HG02970 (cell line): ENCODE results near the gene SIMC1.

Source experiments
- ATAC-seq: cut with Tn5 transposase; IDR thresholded peaks from one replicate; pipeline ENCODE4 v1.9.1; 2021; ENCODE audit warnings: mild to moderate bottlenecking, moderate library complexity, moderate number of reproducible peaks; ENCODE audit not compliant: unreplicated experiment, low FRiP score

SIMC1 gene

DNA sequence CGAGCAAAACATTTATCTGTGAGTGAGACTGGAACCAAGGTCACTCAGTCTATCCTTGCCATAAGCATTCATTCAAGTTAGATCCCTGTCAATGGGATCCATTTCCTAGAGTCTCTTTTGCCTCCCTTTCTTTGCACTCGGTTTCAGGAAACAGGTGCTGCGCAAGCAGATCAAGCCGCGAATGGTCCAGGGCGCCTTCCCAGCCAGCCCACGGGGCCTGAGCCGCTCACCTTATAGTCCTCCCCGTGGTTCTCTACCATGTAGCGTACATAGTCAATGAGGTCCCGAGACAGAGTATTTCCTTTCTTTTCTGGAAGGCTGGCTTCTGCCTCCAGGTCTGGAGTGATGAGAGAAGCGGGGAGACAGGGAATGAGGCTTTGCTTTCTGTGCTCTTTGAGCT is 146.8 kb downstream of the SIMC1 start:
- ATAC-seq = no peak

DNA sequence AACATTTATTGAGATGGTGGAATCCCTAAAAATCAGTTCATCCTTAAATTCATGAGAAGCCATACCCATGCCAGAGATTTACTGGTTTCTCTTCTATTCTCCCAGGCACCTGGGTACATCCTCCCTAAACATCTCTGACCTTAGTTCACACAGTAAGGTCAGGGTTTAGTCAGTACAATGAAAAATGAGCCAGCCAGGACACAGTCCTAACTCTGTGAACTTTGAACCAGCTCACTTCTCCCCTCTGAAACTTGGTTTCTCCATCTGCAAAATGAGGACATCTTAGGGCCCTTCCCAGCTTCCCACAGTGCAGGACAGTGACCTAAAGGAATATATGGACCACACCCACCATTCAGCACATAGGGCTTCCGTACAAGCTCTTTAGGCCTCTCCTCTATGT is 148.3 kb downstream of the SIMC1 start:
- ATAC-seq = no peak

DNA sequence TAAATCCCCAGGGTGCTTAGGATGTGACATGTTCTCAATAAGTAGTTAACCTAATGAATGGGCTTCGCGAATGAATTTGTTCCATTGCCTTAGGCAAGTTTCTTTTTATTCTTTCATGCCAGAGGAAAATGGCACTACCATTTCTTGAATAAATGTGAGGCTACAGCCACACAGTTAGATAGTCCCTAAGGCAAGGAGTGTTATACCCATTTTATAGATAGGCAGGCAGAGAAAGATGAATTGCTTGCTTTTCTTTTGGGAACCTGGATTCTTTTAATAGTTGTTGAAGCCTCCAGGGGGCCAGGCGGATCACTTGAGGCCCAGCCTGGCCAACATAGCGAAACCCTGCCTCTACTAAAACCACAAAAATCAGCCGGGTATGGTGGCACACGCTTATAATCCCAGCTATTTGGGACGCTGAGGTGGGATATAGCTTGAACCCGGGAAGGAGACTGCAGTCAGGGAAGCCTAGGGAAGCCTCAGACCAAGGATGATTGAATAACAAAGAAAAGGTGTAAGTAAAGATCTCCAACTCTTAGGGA is 149.2 kb downstream of the SIMC1 start:
- no peak for ATAC-seq

DNA sequence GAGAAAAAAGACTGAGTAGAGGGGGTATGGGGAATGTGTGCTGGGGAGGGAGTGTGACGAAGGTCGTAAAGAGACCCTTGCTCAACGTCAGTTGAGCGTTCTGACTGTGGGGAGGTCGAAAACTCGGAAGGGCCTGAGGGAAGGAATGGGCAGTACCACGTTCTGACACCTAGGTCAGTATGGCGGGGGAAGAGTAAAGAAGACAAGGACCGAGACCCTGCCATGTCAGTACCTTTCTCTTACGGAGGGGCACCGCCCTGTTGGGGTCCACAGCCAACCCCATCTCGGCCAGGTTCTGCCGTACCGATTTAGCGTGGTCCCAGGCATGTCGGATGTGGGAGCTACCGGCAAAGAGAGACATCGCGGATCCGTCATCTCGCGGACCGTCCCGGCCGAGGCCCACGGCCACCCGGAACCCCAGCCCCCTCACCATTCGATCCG is 149.8 kb downstream of the SIMC1 start:
- ATAC-seq = no peak

DNA sequence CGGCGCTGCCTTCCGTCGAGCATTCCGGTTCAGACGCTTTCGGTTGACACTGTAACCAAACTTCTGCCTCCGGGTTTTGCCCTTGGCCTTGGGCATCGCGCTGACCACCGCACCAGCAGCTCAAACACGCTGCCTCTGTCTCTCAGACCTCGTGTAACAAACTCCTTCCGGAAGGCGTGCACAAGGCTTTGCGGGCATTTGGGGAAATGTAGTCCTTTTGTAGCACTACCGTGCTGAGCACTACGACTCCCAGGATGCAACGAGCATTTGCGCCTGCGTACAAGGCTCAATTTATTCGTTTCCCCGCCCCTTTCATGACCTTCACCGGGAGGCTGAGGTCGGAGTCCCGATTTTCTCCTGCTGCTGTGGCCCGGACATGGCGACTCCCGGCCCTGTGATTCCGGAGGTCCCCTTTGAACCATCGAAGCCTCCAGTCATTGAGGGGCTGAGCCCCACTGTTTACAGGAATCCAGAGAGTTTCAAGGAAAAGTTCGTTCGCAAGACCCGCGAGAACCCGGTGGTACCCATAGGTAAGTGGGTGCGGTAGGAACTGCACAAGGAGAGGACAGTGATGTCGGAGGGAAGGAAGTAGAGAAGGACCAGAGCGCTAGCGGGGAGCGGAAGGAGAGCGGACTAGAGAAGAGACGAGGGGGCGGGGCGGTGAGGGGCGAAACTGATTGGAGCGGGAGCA is 150.4 kb downstream of the SIMC1 start, which contains the start of the genes HIGD2A and NOP16:
Gene HIGD2A, plus strand, starts transcription at position 308 of the 691 bp plus-strand sequence. Its CDS starts 69 bp downstream, at position 377.
Gene NOP16, minus strand, starts transcription at position 155 of the 691 bp plus-strand sequence. Its CDS starts 59 bp downstream, at position 96.
- ATAC-seq = peak; percentile 78

DNA sequence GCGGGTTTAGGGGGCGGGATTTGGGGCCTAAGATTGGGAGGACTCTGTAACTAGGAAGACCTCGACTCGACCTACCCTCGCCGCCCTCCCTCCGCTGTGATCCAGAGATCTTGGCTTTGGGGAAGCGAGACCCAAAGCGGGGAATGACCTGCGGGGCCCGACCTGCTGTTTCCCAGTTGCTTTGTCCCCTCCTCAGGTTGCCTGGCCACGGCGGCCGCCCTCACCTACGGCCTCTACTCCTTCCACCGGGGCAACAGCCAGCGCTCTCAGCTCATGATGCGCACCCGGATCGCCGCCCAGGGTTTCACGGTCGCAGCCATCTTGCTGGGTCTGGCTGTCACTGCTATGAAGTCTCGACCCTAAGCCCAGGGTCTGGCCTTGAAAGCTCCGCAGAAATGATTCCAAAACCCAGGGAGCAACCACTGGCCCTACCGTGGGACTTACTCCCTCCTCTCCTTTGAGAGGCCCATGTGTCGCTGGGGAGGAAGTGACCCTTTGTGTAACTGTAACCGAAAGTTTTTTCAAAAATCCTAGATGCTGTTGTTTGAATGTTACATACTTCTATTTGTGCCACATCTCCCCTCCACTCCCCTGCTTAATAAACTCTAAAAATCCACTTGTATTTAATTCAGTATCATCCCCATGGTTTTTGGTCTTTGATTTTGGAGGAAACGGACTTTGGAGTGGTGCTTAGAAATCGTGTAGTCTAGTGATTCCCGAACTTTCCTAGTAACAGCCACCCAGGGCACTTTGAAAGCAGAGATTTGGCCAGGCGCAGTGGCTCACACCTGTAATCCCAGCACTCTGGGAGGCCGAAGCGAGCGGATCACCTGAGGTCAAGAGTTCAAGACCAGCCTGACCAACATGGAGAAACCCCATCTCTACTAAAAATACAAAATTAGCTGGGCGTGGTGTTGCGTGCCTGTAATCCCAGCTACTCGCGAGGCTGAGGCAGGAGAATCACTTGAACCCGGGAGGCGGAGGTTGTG is 151.2 kb downstream of the SIMC1 start:
- peak; percentile 32 for ATAC-seq

DNA sequence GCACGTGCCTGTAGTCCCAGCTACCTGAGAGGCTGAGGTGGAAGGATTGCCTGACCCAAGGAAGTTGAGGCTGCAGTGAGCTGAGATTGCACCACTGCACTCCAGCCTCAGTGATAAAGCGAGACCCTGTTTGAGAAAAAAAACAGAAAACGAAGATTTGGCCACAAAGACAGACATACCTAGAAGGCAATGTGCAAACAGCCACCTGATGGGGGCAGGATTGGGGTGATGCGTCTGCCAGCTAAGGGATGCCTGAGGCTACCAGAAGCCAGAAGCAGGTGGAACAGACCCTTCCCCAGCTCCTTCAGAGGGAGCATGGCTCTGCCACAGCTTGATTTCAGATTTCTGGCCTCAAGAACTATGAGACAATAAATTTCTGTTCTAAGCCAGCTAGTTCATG is 153.3 kb downstream of the SIMC1 start:
- no peak for ATAC-seq

DNA sequence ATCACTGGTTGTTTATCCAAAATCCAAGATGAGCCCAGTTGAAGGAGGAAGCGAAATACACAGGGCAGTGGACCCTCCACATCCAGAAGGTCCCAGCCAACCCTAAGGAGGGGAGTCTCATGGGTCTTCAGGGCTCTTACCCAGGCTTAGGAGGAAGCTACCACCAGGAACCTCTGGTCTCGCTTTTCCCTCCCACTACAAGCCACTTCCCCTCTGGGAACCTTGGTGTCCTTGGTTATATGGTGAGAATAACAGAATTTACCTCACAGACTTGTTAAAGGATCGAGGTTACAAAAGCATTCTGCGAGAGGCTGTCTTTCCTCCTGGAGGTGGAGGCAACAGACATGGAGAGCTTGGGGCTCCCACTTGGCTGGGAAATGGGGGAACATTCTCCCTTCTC is 153.8 kb downstream of the SIMC1 start:
- no peak for ATAC-seq

DNA sequence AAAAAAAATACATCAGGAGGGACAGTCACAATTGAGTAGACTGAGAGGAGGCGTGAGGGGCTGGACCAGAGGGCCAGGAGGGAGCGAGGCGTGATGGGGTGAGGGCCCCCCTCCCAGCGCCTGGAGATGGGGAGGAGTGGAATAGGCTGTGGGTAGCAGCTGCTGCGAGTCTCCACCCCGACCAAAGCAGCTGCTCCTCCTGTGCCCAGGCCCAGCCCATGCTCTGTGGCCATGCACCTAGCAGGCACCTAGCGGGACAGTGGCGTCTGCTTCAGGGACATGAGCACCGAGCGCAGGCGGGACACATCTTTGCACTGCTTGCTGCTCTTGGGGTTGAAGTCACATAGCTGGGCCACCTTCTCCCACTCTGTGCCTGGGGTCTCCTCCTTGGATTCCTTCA is 154.3 kb downstream of the SIMC1 start:
- no peak for ATAC-seq

DNA sequence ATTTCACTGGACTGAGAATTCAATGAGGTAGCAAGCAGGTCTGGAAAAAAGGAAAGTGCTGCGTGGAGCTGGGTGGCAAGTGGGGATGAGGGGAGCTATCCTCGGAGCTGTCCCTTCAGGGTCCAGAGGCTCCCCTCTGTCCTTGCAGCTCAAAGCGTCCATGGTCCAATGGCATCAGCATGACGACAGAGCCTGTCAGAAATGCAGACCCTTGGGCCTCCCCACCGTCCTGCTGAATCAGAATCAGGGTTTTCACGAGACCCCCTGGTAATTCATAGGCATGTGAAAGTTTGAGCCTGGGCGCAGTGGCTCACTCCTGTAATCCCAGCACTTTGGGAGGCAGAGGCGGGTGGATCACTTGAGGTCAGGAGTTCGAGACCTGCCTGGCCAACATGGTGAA is 155.9 kb downstream of the SIMC1 start:
- ATAC-seq = no peak

DNA sequence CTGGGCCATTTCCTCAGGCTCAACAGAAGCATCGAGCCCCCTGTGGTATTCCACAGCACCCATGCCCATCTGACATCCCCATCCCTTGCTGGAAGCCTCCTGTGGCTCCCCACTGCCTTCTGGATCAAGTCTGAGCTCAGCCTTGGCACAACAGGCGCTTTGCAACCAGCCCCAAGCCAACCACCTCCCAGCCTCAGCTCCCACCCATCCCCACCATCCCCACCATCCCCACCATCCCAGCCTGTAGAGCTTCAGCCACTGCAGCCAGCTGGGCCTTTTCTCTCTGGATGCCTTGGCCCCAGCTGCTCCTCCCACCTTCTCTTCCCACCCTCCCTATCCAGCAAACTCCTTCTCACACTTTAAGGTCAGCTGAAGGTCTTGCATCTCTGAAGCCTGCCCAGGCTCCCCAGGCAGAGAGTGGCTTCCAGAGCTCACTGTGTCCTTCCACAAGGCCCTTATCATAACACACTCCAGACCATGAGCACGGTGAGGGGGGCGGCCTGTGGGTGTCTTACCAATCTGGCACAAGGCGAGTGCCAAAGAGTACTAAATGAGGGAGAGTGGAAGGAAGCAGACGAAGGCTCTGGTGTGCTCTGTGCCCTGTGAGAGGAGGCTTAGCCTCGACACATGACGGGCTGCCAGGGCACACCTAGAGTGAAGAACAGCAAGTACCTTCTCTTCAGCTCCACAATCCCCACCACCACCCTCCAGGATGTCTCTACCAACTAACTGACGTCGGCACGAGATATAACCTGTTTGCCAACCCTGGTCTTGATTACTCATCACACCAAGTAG is 156.9 kb downstream of the SIMC1 start:
- no peak for ATAC-seq
